ENCODE measurements around the gene GPRC5C. TPM values are rescaled to one million over a fixed set of nuclear protein-coding genes. Genes with fewer than 3 reads are reported as not detected.

Gene GPRC5C
- total and polyA plus RNA-seq, 2 of the 13 experiments (the other 11 are each of a cell fraction or from before 2014, with no cell fraction given) = 85.6 to 300 TPM

GRCh38 chr17:74454197-74455024 lies 22.5 kb downstream of the GPRC5C start (continued):
- TF ChIP-seq TFDP2 (CRISPR knock-in tag; IDR thresholded peaks at IDR 0.05) (peak; percentile 65), PHF20 (CRISPR knock-in tag; IDR thresholded peaks at IDR 0.05) (peak; percentile 32; the same call in 1 of the 2 replicates), ZNF496 (CRISPR knock-in tag; IDR thresholded peaks at IDR 0.05; ENCODE audit: insufficient replicate concordance) (no peak), ZNF556 (CRISPR knock-in tag; IDR thresholded peaks at IDR 0.05; ENCODE audit: borderline replicate concordance) (peak; percentile 90), ZBTB7B (CRISPR knock-in tag; IDR thresholded peaks at IDR 0.05) (peak; percentile 82), BCL6 (CRISPR knock-in tag; IDR thresholded peaks at IDR 0.05) (0 out of 2 replicates have a peak, but pooled peaks have one; percentile 49), CHCHD3 (CRISPR knock-in tag; IDR thresholded peaks at IDR 0.05) (0 out of 2 replicates have a peak, but pooled peaks have one; percentile 14), DRAP1 (CRISPR knock-in tag; IDR thresholded peaks at IDR 0.05) (peak; percentile 58; the same call in 1 of the 2 replicates), ZNF776 (CRISPR knock-in tag; IDR thresholded peaks at IDR 0.05) (no peak; the same call in 1 of the 2 replicates), GZF1 (CRISPR knock-in tag; IDR thresholded peaks at IDR 0.05) (peak; percentile 81), CBX5 (CRISPR knock-in tag; IDR thresholded peaks at IDR 0.05; ENCODE audit: borderline replicate concordance) (peak; percentile 23), HMGA1 (CRISPR knock-in tag; conservative IDR thresholded peaks at IDR 0.05) (no peak), ZFAT (CRISPR knock-in tag; conservative IDR thresholded peaks at IDR 0.05) (no peak)
- TF ChIP-seq, protein P1, sequence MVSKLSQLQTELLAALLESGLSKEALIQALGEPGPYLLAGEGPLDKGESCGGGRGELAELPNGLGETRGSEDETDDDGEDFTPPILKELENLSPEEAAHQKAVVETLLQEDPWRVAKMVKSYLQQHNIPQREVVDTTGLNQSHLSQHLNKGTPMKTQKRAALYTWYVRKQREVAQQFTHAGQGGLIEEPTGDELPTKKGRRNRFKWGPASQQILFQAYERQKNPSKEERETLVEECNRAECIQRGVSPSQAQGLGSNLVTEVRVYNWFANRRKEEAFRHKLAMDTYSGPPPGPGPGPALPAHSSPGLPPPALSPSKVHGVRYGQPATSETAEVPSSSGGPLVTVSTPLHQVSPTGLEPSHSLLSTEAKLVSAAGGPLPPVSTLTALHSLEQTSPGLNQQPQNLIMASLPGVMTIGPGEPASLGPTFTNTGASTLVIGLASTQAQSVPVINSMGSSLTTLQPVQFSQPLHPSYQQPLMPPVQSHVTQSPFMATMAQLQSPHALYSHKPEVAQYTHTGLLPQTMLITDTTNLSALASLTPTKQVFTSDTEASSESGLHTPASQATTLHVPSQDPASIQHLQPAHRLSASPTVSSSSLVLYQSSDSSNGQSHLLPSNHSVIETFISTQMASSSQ (IDR thresholded peaks at IDR 0.05; ENCODE audit: low read depth) = no peak
- TF ChIP-seq, protein P1 (CRISPR knock-in tag; IDR thresholded peaks at IDR 0.05; ENCODE audit: borderline replicate concordance) = peak; percentile 48; the same call in 1 of the 2 replicates
- TF ChIP-seq, protein P2, sequence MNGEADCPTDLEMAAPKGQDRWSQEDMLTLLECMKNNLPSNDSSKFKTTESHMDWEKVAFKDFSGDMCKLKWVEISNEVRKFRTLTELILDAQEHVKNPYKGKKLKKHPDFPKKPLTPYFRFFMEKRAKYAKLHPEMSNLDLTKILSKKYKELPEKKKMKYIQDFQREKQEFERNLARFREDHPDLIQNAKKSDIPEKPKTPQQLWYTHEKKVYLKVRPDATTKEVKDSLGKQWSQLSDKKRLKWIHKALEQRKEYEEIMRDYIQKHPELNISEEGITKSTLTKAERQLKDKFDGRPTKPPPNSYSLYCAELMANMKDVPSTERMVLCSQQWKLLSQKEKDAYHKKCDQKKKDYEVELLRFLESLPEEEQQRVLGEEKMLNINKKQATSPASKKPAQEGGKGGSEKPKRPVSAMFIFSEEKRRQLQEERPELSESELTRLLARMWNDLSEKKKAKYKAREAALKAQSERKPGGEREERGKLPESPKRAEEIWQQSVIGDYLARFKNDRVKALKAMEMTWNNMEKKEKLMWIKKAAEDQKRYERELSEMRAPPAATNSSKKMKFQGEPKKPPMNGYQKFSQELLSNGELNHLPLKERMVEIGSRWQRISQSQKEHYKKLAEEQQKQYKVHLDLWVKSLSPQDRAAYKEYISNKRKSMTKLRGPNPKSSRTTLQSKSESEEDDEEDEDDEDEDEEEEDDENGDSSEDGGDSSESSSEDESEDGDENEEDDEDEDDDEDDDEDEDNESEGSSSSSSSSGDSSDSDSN (CRISPR knock-in tag; IDR thresholded peaks at IDR 0.05) = peak; percentile 80
- TF ChIP-seq, protein P3, sequence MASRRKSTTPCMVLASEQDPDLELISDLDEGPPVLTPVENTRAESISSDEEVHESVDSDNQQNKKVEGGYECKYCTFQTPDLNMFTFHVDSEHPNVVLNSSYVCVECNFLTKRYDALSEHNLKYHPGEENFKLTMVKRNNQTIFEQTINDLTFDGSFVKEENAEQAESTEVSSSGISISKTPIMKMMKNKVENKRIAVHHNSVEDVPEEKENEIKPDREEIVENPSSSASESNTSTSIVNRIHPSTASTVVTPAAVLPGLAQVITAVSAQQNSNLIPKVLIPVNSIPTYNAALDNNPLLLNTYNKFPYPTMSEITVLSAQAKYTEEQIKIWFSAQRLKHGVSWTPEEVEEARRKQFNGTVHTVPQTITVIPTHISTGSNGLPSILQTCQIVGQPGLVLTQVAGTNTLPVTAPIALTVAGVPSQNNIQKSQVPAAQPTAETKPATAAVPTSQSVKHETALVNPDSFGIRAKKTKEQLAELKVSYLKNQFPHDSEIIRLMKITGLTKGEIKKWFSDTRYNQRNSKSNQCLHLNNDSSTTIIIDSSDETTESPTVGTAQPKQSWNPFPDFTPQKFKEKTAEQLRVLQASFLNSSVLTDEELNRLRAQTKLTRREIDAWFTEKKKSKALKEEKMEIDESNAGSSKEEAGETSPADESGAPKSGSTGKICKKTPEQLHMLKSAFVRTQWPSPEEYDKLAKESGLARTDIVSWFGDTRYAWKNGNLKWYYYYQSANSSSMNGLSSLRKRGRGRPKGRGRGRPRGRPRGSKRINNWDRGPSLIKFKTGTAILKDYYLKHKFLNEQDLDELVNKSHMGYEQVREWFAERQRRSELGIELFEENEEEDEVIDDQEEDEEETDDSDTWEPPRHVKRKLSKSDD (CRISPR knock-in tag; IDR thresholded peaks at IDR 0.05; ENCODE audit: low read depth) = peak; percentile 59; the same call in 1 of the 2 replicates

Measured in HepG2 (cell line).